UCSD-AML1 (cell line): ENCODE data around the gene DLX5.

ENCODE experiments used
- DNase-seq: peaks from one replicate; lab custom pipeline; 2025; ENCODE audit not compliant: unreplicated experiment; lab: John Stamatoyannopoulos, UW

The DLX5 gene

DNA sequence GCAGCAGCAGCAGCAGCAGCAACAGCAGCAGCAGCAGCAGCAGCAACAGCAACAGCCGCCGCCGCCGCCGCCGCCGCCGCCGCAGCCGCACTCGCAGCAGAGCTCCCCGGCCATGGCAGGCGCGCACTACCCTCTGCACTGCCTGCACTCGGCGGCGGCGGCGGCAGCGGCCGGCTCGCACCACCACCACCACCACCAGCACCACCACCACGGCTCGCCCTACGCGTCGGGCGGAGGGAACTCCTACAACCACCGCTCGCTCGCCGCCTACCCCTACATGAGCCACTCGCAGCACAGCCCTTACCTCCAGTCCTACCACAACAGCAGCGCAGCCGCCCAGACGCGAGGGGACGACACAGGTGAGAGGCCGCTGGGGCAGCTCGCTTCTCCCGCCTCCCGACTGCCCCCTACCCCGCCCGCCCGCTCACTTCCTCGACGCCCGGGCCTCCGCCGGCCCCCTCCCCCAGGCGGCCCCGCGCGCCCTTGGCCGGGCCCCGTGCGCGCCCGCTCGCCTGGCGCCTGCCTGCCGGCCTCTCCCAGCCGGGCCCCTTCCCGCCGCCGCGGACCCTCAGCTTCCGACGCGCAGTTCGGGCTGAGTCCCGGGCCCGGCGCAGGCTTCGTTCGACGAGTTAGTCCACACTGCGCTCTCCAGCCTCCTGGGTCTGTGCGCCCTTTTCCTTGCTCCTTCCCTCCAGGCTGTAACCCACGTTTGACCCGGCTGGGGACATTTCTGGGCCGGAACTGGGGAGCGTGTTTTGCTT lies 18.4 kb downstream of the DLX5 start:
- DNase-seq: no peak

- no peak for DNase-seq
Observed at GRCh38 chr7:97005183-97006054, 19.2 kb downstream of the DLX5 start, which contains the start of gene DLX6. Gene DLX6 (plus strand): TSS chr7:97005553. CDS start chr7:97005978, 425 bp downstream.

GRCh38 chr7:97004247-97005182 lies 20.1 kb downstream of the DLX5 start:
- no peak for DNase-seq

DNA sequence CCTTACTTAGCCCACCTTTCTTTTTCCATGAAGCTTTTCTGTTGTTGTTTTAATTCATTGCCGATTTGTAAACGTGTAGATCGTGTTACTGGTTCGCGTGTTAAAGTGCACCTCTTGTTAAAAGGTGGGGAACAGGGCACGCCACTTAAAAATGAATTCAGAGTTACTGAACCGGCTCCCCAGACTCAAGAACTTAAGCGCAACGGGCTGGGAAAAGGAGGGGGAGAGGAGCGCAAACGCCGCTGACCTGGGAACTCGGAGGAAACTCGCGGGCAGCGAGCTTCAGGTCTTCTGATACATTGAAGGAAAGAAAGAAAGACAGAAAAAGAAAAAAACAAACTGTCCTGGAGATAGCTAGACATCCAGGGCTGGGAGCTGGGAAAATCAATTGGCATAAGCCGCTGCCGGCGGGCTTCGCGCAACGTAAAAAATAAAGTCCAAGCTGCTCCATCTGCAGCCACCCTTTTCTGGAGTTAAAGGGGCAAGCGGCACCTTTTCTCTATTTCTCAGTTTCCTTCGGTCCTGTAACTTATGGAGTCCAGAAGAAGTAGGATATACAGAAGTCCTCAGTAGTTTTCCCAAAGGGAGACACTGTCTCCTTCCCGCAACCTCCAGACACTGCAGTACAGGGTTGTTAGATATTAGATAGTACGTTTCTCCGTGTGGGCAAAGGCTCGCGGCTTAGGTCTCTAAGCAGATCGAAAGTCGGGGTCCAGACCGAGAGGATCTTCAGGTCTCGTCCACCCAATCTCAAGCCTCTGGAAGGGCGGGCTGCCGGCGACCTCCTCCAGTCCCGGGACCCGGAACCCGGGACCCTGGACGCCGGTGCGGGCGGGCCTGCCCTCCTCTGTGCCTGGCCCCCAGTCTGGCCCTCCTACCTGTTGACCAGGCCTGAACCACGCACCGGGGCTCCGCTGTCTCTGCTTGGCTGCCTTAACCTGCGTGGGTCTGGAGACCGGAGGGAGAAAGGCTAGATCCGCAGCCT lies 21.1 kb downstream of the DLX5 start:
- DNase-seq: no peak

- DNase-seq: no peak
Observed at GRCh38 chr7:97002555-97003261, 21.9 kb downstream of the DLX5 start.

DNA sequence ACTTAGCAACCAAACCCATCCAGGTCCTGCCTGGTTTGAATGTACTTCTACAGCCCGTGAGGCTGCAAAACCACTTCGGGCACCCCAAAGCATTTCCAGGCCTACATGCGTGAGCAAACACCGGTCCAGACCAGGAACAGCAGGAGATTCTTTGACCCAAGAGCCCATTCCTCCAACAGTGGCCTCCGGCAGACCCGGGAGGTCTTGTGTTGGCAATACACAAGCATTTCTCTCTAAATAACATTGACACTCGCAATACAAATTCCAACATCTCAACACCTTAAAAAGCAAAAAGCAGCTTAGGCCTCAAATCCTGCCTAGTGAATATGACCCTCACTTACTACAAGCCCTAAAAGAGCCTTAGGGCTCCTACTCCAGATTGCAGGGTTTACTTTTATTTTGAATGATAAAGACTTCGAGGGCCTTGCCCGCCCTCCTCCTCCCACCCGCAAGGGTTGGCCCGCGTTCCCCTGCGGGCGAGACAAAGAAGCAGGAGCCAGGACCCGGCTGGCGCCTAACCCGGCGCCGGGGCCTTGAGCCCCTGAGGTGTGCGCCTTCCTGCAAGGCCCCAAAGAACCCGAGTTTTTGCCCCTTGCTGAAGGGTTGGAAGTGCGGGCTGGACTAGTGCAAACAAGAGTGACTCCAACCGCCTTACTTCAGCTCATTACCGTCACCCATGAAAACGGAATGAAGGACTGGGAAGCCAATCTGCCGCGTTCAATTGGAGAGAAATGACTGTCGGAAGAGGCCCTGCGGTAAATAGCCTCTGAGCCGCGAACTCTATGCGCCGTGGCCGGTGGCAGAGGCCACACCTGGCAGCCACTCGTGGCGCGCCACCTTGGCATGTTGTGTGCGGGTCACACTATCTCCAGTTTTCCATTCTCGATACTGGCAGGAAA lies 22.7 kb downstream of the DLX5 start:
- DNase-seq: no peak

GRCh38 chr7:97001221-97001620 lies 23.4 kb downstream of the DLX5 start:
- no peak for DNase-seq

DNA sequence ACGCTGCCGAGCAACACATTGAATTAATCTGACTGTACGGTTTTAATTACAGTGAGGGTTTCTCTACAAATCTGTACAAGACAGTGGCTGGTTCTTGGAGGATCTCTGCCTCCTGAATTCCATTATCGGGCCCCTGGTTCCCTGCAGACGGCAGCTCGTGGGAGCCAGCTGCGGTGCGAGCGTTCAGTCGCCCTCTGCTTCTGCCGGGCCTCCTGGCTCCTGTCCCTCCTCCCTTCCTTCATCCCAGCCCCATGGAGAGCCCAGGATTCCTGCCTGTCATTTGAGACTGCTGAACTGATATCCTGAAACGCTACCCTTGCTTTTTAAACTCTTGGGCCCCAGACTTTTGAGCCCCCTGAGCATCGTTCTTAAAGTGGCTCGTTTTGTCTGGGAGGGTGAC lies 25.9 kb downstream of the DLX5 start:
- DNase-seq: no peak

GRCh38 chr7:96998333-96998732 lies 26.3 kb downstream of the DLX5 start:
- DNase-seq: no peak

DNA sequence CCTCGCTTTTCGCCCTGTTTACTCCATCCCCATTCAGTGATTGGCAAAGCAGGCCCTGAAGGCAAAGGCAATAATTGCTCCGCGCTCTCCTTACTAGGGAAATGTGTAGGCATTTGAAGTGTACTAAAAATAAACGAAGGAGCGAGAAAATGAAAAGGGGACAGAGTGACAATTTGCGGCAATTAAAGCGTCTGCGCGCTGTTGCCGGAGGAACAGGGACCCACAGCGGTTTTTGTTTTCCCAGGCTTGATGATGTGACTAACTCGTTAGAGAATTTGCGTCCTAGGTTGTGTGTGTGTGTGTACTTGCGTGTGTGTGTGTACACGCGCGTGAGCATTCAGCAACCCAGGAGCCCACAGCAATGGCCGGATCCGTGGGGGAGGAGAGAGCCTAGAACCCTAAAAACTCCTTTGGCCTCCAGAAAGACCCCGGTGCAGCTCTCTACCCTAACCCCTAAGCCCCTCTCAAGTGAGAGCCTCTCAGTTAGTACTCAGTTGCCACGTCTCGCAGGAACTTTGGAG lies 27.1 kb downstream of the DLX5 start:
- DNase-seq: no peak

DNA sequence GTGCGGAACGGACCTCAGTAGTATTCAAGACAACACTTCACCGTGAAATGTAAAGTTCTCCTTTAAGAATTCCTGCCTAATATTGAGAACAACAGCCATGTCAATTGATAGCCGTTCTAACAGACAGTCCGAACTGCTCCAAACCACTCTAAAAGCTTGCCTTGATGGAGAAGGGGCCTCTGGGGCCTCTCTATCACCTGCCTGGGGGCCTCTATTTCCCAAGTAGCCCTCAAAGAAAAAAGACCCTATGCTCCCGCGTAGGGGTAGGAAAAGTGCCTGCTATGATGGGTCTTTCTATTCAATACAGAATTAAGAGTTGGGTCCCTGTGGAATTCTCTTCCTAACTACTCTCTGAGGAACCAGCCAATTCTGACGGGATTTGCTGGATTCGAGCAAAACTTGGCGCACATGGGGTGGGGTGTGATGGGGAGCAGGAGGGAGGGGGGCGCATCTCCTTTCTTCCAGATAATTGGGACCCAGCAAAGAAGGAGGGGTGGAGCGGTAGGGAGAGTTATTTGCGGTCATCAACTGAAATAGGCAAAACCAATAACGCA lies 27.6 kb downstream of the DLX5 start:
- DNase-seq: no peak

DNA sequence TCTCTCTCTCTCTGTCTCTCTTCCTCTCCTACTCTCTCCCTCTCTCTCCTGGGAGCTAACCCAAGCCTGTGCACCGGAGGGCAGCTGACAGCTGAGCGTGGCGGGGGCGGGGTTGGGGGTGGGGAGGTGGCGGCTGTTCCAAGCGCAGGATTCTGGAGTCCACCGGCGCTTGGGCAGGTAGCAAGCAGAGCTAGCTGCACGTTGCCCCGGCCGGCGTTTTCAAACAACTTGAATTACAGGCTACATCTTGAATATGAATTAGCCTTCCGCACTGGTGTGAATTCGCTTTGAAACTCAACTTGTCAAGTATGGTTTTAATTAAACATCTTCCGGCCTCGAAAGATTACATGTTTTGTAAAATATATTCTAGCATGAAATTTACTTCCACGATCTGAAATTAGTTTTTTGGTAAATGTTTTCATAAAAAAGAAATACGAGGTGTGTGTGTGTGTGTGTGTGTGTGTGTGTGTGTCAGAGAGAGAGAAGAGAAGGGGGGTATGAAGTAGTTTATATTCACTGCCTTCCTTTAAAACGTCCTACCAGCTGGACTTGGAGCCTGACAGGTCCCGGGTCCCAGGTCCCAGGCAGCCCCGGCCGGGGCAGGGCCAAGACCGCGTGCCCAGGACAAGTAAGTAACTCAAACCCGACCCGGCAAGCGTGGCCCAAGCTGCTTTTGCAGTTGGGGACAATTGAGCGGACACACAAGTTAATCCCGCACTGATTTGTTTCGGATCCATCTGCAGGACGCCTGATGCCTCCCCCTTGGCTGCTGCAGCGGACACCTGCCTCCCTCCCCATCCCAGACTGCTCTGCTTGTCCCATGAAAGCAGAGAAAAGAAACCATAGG lies 28.3 kb downstream of the DLX5 start:
- no peak for DNase-seq

- no peak for DNase-seq
Observed at GRCh38 chr7:96995406-96996110, 29.1 kb downstream of the DLX5 start.

DNA sequence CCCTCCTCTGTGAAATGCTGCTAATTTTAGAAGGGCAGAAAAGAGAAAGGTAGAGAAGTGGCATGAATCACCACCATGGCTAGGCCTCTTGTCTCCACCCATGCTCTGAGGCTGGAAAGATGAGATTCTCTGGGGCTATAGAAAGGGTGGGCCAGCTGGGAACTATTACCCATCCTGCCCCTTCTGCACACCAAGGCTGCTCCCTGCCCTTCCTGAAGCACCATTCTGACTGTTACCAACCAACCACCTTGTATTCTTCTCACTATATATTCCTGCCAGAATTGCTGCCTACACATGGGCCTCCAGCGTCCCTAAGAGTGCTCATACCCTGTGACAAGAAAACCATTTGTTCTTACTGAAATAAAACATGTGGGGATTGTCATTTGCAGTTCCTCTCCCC lies 30.7 kb downstream of the DLX5 start:
- no peak for DNase-seq

DNA sequence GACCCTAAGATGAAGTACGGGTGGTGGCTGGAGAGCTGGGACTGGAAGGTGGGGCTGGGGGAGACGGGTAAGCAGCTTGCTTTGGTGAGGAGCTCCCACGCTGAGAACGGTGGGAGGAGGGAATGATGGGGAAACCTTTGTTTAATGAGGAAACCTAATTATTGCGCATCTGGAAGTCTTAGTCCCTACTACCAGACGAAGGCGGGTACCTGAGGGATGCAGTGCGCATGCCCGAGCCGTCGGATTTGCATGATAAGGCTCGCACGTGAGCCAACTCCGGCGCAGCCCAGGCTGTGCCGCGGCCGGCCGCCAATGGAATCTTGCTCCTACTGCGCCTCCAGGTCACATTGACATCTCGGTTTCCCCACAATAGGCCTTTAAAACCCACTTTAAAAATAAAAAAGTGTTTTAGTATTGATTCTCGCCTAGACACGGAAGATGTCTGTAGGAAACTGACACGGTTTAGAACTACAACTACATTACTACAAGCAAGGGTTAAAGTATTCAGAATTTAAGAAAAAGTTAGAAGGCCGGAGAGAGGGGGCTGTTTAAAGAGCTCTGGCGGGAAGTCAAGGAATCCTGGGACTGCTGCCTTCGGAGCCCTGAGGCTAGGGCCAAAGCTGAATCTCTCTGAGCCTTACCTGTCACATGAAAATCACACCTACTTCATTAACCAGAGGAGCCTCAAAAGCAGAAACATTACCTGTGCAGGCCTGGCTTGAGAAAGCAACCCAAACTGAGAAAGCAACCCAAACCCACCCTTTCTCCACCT lies 31.4 kb downstream of the DLX5 start:
- DNase-seq: no peak
